ENCODE results near the gene AATK. TPM values are rescaled to one million over a fixed set of nuclear protein-coding genes. Genes with fewer than 3 reads are reported as not detected.

AATK gene
- total RNA-seq, 2 donors from 2014 or later: 3.3 to 4.3 TPM

GRCh38 chr17:81136366-81136765, 29.7 kb downstream of the AATK start:
- Histone ChIP-seq H3K4me3 (ENCODE audit: low read length) (no peak overlapping the region), H3K4me1 (ENCODE audit: control insufficient read depth, insufficient read depth, low read length) (no peaks in the 10 kb centered on the region), H3K9me3 (ENCODE audit: control insufficient read depth, low read length) (no peaks in the 10 kb centered on the region), H3K9ac (ENCODE audit: extremely low read depth, low read length, poor library complexity, severe bottlenecking) (no peak overlapping the region), H3K27me3 (ENCODE audit: control insufficient read depth, insufficient read depth, low read length, poor library complexity, severe bottlenecking) (no peaks in the 10 kb centered on the region), H3K27ac (ENCODE audit: low read depth, low read length) (no peak overlapping the region), H3K36me3 (ENCODE audit: control insufficient read depth, insufficient read depth, low read length) (no peaks in the 10 kb centered on the region)
- no peaks in the 10 kb centered on the region for H3K27me3 Mint-ChIP-seq (ENCODE audit: insufficient read depth)
- no peaks in the 10 kb centered on the region for H3K36me3 Mint-ChIP-seq (ENCODE audit: low read depth)
- no peak overlapping the region for H3K4me3 Mint-ChIP-seq
- H3K4me1 Mint-ChIP-seq: no peaks in the 10 kb centered on the region
- DNase-seq: no peak
- H3K27ac Mint-ChIP-seq: no peak overlapping the region
- WGBS, 2 experiments (ENCODE audit: insufficient coverage in 1 of 2, insufficient read length in 1 of 2): 87% methylated on average over 8 of the region's 8 CpGs; no CpG with 5 or more reads in 1 of the 2 experiments
- no peak for TF ChIP-seq CTCF (conservative IDR thresholded peaks at IDR 0.05)
- H3K9me3 Mint-ChIP-seq: peaks cover 8% of the 10 kb centered on the region

- DNase-seq: no peak
- 89 to 90% methylated on average over 24 to 28 of the region's 28 CpGs for WGBS, 2 experiments (ENCODE audit: insufficient coverage in 1 of 2, insufficient read length in 1 of 2)
- no peaks in the 10 kb centered on the region for H3K36me3 ChIP-seq (ENCODE audit: control insufficient read depth, insufficient read depth, low read length)
- Mint-ChIP-seq H3K36me3 (ENCODE audit: low read depth) (no peaks in the 10 kb centered on the region), H3K4me1 (no peaks in the 10 kb centered on the region), H3K4me3 (no peak overlapping the region), H3K9me3 (peaks cover 8% of the 10 kb centered on the region), H3K27ac (no peak overlapping the region), H3K27me3 (ENCODE audit: insufficient read depth) (no peaks in the 10 kb centered on the region)
- no peak overlapping the region for H3K4me3 ChIP-seq (ENCODE audit: low read length)
- no peak overlapping the region for H3K27ac ChIP-seq (ENCODE audit: low read depth, low read length)
- H3K9ac ChIP-seq (ENCODE audit: extremely low read depth, low read length, poor library complexity, severe bottlenecking): no peak overlapping the region
- no peaks in the 10 kb centered on the region for H3K4me1 ChIP-seq (ENCODE audit: control insufficient read depth, insufficient read depth, low read length)
- no peaks in the 10 kb centered on the region for H3K9me3 ChIP-seq (ENCODE audit: control insufficient read depth, low read length)
- no peak for TF ChIP-seq CTCF (conservative IDR thresholded peaks at IDR 0.05)
- H3K27me3 ChIP-seq (ENCODE audit: control insufficient read depth, insufficient read depth, low read length, poor library complexity, severe bottlenecking): no peaks in the 10 kb centered on the region
Observed at GRCh38 chr17:81135505-81136278, 30.3 kb downstream of the AATK start.

GRCh38 chr17:81134064-81134781, 31.8 kb downstream of the AATK start:
- H3K27me3 ChIP-seq (ENCODE audit: control insufficient read depth, insufficient read depth, low read length, poor library complexity, severe bottlenecking): no peaks in the 10 kb centered on the region
- WGBS, 2 experiments (ENCODE audit: insufficient coverage in 1 of 2, insufficient read length in 1 of 2): 92 to 93% methylated on average over 12 to 28 of the region's 28 CpGs
- no peak overlapping the region for H3K4me3 Mint-ChIP-seq
- no peak overlapping the region for H3K27ac Mint-ChIP-seq
- H3K27ac ChIP-seq (ENCODE audit: low read depth, low read length): no peak overlapping the region
- no peaks in the 10 kb centered on the region for H3K36me3 Mint-ChIP-seq (ENCODE audit: low read depth)
- H3K4me1 ChIP-seq (ENCODE audit: control insufficient read depth, insufficient read depth, low read length): no peaks in the 10 kb centered on the region
- DNase-seq: no peak
- no peaks in the 10 kb centered on the region for H3K27me3 Mint-ChIP-seq (ENCODE audit: insufficient read depth)
- H3K36me3 ChIP-seq (ENCODE audit: control insufficient read depth, insufficient read depth, low read length): no peaks in the 10 kb centered on the region
- H3K9me3 Mint-ChIP-seq: peaks cover 8% of the 10 kb centered on the region
- H3K9ac ChIP-seq (ENCODE audit: extremely low read depth, low read length, poor library complexity, severe bottlenecking): no peak overlapping the region
- H3K4me1 Mint-ChIP-seq: no peaks in the 10 kb centered on the region
- no peaks in the 10 kb centered on the region for H3K9me3 ChIP-seq (ENCODE audit: control insufficient read depth, low read length)
- H3K4me3 ChIP-seq (ENCODE audit: low read length): no peak overlapping the region
- TF ChIP-seq CTCF (conservative IDR thresholded peaks at IDR 0.05): no peak
